AG09309 (cell line): ENCODE measurements around the gene RNF212.

Experiments used
- DNase-seq: peaks from one replicate; pipeline ENCODE4 v3.0.0-alpha.2; 2010; ENCODE audit warnings: low read depth
- H3K4me3 ChIP-seq: 2 replicates; pipeline ENCODE4 v1.5.1; 2011; ENCODE audit warnings: mild to moderate bottlenecking, low read depth, low read length, moderate library complexity; ENCODE audit not compliant: control insufficient read depth
- TF ChIP-seq, protein P1 (sequence below): IDR thresholded peaks from 2 replicates; pipeline ENCODE4 v1.5.1; 2011; ENCODE audit warnings: mild to moderate bottlenecking, low read depth, low read length, inconsistent platforms; ENCODE audit not compliant: insufficient read depth, control insufficient read depth; ENCODE audit errors: missing control alignments

Gene RNF212

DNA sequence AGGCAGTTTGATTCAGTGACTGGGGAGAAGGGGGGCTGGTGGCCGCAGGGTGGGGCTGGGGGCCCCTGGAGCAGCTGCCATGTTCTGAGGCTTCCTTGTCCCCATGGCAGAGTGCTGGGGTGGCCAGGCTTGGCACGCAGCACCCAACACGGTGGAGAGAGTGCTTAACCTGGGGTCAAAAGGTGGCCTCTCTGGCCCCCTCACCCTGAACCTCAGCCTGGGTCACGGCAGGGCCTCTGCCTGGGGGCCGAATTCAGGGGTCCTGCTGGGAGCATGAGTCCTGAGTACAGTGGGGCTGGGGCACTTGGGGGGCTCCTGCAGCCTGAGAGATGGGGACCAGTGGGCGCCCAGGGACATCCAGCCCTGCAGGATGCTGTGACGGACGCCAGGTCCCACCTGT, 82.0 kb downstream of the RNF212 start:
- TF ChIP-seq, protein P1, sequence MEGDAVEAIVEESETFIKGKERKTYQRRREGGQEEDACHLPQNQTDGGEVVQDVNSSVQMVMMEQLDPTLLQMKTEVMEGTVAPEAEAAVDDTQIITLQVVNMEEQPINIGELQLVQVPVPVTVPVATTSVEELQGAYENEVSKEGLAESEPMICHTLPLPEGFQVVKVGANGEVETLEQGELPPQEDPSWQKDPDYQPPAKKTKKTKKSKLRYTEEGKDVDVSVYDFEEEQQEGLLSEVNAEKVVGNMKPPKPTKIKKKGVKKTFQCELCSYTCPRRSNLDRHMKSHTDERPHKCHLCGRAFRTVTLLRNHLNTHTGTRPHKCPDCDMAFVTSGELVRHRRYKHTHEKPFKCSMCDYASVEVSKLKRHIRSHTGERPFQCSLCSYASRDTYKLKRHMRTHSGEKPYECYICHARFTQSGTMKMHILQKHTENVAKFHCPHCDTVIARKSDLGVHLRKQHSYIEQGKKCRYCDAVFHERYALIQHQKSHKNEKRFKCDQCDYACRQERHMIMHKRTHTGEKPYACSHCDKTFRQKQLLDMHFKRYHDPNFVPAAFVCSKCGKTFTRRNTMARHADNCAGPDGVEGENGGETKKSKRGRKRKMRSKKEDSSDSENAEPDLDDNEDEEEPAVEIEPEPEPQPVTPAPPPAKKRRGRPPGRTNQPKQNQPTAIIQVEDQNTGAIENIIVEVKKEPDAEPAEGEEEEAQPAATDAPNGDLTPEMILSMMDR: no peak

DNA sequence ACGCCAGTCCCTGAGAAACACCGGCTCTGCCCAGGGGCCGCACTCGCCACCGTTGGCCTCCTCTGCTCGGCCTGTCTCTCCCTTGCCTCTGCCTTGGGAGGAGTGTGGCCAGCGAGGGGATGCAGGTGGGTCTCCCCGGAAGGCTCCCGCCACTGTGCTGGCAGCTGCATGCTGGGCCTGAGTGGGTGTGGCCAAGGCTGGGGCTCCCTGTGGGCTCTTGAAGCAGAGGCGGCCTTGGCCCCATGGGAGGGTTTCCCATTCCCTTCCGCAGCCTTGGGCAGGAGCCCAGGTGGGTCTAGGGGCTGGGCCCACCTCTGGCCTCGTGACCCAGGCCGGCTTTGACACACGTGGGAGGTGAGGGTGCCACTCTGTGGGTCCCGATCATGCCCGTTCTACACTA, 82.8 kb downstream of the RNF212 start:
- no peak overlapping the region for H3K4me3 ChIP-seq
- DNase-seq: no peak
- TF ChIP-seq, protein P1: no peak

More for the DNA sequence above, 82.0 kb downstream of the RNF212 start:
- DNase-seq: no peak
- no peak overlapping the region for H3K4me3 ChIP-seq

DNA sequence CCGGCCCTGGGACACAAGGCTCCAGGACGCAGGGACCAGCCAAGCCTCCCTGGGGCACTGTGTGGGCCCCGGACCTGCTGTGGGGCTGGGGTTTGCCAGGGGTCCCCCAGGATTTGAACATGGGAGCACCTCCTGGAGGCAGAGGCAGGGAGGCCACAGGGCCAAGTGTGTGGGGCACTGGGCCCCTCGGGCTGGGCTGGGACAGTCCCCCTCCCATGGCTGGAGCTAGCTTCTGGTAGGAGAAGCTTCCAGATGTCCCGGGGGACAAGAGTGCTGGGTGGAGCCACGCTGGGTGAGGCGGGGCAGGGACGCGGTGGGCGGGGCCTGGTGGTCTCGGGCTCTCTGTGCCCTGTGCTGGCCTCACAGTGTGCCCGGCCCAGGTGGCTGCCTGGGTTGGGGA, 83.3 kb downstream of the RNF212 start:
- DNase-seq: no peak
- H3K4me3 ChIP-seq: no peak overlapping the region
- TF ChIP-seq, protein P1: no peak

DNA sequence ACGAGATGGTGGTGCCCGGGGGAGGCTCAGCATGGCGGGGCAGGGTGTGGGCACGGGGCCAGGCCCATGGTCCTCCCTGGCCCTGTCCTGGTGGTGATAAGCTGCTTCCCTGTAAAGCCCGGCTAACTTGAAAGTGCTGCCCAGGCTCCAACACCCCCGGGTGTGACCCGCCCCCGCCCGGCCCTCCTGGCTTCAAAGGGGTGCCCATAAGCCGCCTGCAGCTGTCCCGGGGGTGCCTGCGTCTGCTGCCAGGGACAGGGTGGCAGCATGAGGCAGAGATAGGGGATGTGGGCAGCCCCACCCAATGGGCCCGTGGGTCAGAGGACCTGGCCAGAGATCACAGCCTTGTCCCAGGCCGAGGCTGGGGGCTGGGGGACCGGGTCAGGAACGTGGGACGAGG, 83.8 kb downstream of the RNF212 start:
- TF ChIP-seq, protein P1: no peak
- no peak for DNase-seq

DNA sequence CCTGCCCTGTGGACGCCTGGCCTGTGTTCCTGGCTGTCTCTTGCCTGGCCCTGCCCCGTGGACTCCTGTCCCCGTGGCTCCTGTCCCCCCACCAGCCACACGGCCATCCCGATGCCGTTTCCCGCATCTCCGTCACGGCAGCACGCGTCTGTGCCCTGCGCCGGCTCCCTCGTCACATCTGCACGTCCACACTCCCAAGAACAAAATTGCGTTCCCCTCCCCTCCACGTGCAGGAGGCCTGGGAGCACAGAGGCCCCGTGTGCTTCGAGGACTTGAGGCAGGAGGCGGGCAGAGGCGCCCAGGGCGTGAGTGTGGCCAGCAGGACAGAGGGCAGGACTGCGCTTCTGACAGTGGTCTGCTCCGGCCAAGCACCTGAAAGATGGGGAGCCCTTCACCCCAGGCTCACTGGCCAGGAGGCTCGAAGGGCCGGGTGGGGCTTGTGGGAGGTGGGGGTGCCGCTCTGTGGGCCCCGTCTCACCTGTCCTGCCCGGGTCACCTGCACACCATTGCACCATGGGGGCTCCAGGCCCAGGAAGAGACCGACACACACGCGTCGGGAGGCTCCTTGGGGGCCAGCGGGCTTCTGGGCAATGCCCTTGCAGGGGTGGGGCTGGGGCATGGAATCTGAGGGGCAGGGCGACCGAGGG, 84.7 kb downstream of the RNF212 start:
- TF ChIP-seq, protein P1: no peak
- no peak for DNase-seq
- no peak overlapping the region for H3K4me3 ChIP-seq

More for the DNA sequence above, 83.8 kb downstream of the RNF212 start:
- H3K4me3 ChIP-seq: no peak overlapping the region

DNA sequence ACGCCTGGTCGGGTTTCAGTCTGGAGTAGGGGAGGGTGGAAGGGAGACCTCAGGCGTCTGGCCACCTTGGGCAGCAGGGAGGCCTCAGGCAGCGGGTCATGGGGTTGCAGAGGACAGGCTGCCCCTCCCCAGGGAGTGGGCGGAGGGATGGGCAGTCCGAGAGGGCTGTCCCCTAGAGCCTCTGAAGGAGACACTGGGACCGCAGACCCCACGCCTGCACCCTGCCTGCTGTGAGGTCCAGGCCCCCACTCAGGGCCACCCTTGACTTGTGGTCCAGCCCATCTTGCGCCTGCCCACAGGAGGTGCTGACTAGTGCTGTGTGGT, 85.5 kb downstream of the RNF212 start:
- no peak overlapping the region for H3K4me3 ChIP-seq
- DNase-seq: no peak
- TF ChIP-seq, protein P1: no peak
